ENCODE results near the gene GREB1. TPM values are rescaled to one million over a fixed set of nuclear protein-coding genes. Genes with fewer than 3 reads are reported as not detected.

The GREB1 gene
- polyA plus RNA-seq, 1 of the 3 experiments (the other 2 are of a cell fraction): 2.9 TPM

- no peaks in the 10 kb centered on the region for H3K79me2 ChIP-seq (ENCODE audit: insufficient read depth)
- no peak overlapping the region for H3K4me3 ChIP-seq (ENCODE audit: low read depth in 2 of 2, low read length in 1 of 2)
- H4K20me1 ChIP-seq (ENCODE audit: insufficient read depth): no peaks in the 10 kb centered on the region
- no peaks in the 10 kb centered on the region for H3K36me3 ChIP-seq (replicated peaks in 1 of 2; ENCODE audit: control insufficient read depth in 1 of 2, insufficient read depth in 2 of 2, low read length in 1 of 2)
- no peaks in the 10 kb centered on the region for H3K9me3 ChIP-seq
- CTCF ChIA-PET: interaction anchor here (0.9 to 6.1 kb wide), 9 partner anchors 11 to 132 kb away, joined by 3 to 28 read pairs (median 5); no protein-coding TSS in a partner anchor
- no peak overlapping the region for H3K9ac ChIP-seq
- 68% methylated on average over 5 of the region's 5 CpGs for WGBS (ENCODE audit: low lambda C conversion rate)
- H3F3A ChIP-seq (replicated peaks; ENCODE audit: insufficient read depth): no peaks in the 10 kb centered on the region
- no peaks in the 10 kb centered on the region for H3K27me3 ChIP-seq (ENCODE audit: insufficient read depth)
- H3K9me2 ChIP-seq: no peaks in the 10 kb centered on the region
- no peak overlapping the region for H2AFZ ChIP-seq (ENCODE audit: low read depth)
- POLR2A ChIA-PET: no interaction called here
- TF ChIP-seq NRF1 (IDR thresholded peaks at IDR 0.05; ENCODE audit: low read depth, low read length): no peak
- no peak for TF ChIP-seq MXI1 (IDR thresholded peaks at IDR 0.05; ENCODE audit: low read depth, low read length)
- TF ChIP-seq TCF12 (IDR thresholded peaks at IDR 0.05): no peak
- TF ChIP-seq SMC3 (IDR thresholded peaks at IDR 0.05; ENCODE audit: low read depth, low read length): no peak
- no peak for TF ChIP-seq MEF2A (IDR thresholded peaks at IDR 0.05; ENCODE audit: borderline replicate concordance, low read depth)
- no peak for TF ChIP-seq RXRA (IDR thresholded peaks at IDR 0.05; ENCODE audit: borderline replicate concordance, low read depth)
- TF ChIP-seq PBX3 (IDR thresholded peaks at IDR 0.05): no peak
- TF ChIP-seq RCOR1 (IDR thresholded peaks at IDR 0.05; ENCODE audit: low read length): no peak
- TF ChIP-seq ELF1 (IDR thresholded peaks at IDR 0.05): no peak
- H3K27ac ChIP-seq (ENCODE audit: low read depth in 2 of 2, low read length in 1 of 2): no peak overlapping the region
- H3K4me2 ChIP-seq: no peak overlapping the region
- no peaks in the 10 kb centered on the region for H3K4me1 ChIP-seq (ENCODE audit: control insufficient read depth in 1 of 2, insufficient read depth in 2 of 2, low read depth in 1 of 2, low read length in 1 of 2)
- no peak for DNase-seq
These were observed 118.2 kb downstream of the GREB1 start for GRCh38 chr2:11651856-11652548.

- Histone ChIP-seq H3K9ac (no peak overlapping the region), H3K4me3 (ENCODE audit: low read depth in 2 of 2, low read length in 1 of 2) (no peak overlapping the region), H3K79me2 (ENCODE audit: insufficient read depth) (no peaks in the 10 kb centered on the region), H3K4me2 (no peak overlapping the region), H3K9me2 (no peaks in the 10 kb centered on the region), H3K4me1 (ENCODE audit: control insufficient read depth in 1 of 2, insufficient read depth in 2 of 2, low read depth in 1 of 2, low read length in 1 of 2) (no peaks in the 10 kb centered on the region; a peak in 1 of 4 replicates), H3K36me3 (replicated peaks in 1 of 2; ENCODE audit: control insufficient read depth in 1 of 2, insufficient read depth in 2 of 2, low read length in 1 of 2) (no peaks in the 10 kb centered on the region), H2AFZ (ENCODE audit: low read depth) (no peak overlapping the region), H4K20me1 (ENCODE audit: insufficient read depth) (no peaks in the 10 kb centered on the region), H3K27me3 (ENCODE audit: insufficient read depth) (no peaks in the 10 kb centered on the region), H3K27ac (ENCODE audit: low read depth in 2 of 2, low read length in 1 of 2) (no peak overlapping the region), H3F3A (replicated peaks; ENCODE audit: insufficient read depth) (no peaks in the 10 kb centered on the region), H3K9me3 (no peaks in the 10 kb centered on the region)
- WGBS (ENCODE audit: low lambda C conversion rate): 54% methylated on average over 3 of the region's 3 CpGs
- ChIA-PET POLR2A (no interaction called here), CTCF (interaction anchor here (1.2 to 1.8 kb wide), 5 partner anchors 29 to 132 kb away, joined by 3 to 10 read pairs (median 5); no protein-coding TSS in a partner anchor)
- TF ChIP-seq PBX3 (IDR thresholded peaks at IDR 0.05): no peak
- TF ChIP-seq GATA2 (CRISPR knock-in tag; IDR thresholded peaks at IDR 0.05): no peak
- no peak for TF ChIP-seq SIN3A (IDR thresholded peaks at IDR 0.05; ENCODE audit: borderline replicate concordance, low read depth, low read length)
- no peak for TF ChIP-seq FOXJ3 (CRISPR knock-in tag; IDR thresholded peaks at IDR 0.05)
- TF ChIP-seq ELF1 (IDR thresholded peaks at IDR 0.05): no peak
- no peak for TF ChIP-seq FOXM1 (IDR thresholded peaks at IDR 0.05; ENCODE audit: low read depth)
- no peak for TF ChIP-seq RFX5 (IDR thresholded peaks at IDR 0.05; ENCODE audit: low read length)
- TF ChIP-seq CHD2 (IDR thresholded peaks at IDR 0.05; ENCODE audit: low read length, partially characterized antibody): no peak
- no peak for TF ChIP-seq MEF2A (IDR thresholded peaks at IDR 0.05; ENCODE audit: borderline replicate concordance, low read depth)
- no peak for DNase-seq
These were observed 118.7 kb downstream of the GREB1 start for GRCh38 chr2:11652553-11652952.
